Forelimb muscle (tissue), 1 donor: ENCODE measurements around the gene C9orf153. TPM values are rescaled to one million over a fixed set of nuclear protein-coding genes. Genes with fewer than 3 reads are reported as not detected.
"Not testable (repeated sequence)": the region's sequence is repeated elsewhere in the genome, so short reads cannot be mapped to it uniquely, and the experiment has no call there.

Experiments used
- DNase-seq: peaks from one replicate; pipeline ENCODE4 v3.0.0-alpha.2; 2013; ENCODE audit warnings: low read depth
- polyA plus RNA-seq: library from polyadenylated mRNA; unstranded; fragments of 120-200 nt; gene quantifications from one replicate; pipeline ENCODE4 v1.2.1, GENCODE V29; 2013; ENCODE audit not compliant: insufficient read length

The C9orf153 gene
- polyA plus RNA-seq, 1 donor, result 0.22 TPM

DNA sequence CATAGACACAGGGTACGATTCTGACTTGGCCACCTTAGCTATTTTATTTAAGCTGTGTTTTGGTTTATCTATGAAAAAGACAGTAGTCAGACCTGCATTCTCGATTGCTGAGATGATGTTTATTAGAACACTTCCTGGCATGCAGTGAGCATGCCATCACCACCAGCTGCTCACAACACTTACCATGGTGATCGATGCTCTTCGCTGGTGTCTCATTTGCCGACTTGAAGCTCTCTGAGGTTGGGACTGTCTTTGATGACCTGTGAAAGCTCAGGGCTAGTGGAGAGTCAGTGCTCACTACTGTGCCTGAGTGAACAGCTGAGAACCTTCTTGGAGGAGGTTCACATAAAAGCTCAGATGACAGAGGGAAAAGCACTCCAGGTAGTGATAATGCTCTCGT lies 4.4 kb upstream of the C9orf153 start:
- no peak for DNase-seq

DNA sequence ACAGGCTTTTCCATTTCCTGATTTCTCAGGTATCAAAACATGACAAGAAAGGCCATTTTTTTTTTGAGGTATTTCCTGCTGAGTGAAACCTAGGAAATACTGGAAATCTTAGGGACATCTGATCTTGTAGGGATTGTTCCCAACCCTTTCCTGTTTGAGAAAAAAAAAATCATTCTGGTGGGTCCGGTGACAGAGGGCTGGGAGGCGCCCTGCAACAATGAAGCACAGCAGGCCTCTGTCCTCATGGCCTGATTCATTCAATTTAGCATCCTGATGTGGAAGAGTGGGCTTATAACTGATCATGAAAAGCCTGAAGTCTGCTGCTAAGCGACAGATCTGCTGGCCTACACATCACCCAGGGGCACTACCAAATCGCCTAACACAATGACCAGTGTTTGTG lies 3.0 kb upstream of the C9orf153 start:
- DNase-seq, result no peak

DNA sequence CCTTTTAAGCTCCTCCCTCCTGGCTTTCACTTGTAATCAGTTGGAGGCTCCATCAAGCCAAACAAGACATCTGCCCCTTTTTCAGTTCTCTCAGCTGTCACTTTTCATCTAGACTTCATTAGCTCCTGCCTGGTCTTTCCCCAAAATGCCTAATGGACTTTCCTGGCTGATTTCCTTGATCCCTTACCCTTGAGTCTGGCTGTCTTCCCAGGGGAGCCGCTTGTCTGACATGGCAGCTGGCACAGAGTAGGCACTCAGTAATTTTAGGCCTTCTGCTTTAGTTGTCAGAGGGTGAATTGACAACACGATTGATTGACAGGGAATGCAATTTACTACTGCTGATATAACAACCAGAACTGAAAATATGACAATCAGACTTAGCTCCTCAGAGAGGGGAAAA lies 2.1 kb downstream of the C9orf153 start:
- DNase-seq, result no peak

DNA sequence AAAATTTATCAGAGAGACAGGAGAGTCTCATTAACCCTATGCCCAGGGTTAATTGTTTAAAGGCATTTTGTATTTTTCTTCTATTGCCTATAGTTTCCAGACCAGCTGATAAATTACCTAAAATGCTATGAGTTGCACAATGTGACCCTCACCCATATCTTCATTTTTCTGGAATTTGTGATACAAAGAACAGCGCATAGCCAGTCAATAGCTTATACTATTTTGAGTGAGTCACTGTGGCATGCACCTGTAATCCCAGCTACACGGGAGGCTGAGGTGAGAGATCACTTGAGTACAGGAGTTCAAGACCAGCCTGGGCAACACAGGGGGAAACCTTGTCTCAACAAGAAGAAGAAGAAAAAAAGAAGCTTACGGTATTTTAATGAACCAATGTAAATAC lies 2.8 kb downstream of the C9orf153 start:
- no peak for DNase-seq

DNA sequence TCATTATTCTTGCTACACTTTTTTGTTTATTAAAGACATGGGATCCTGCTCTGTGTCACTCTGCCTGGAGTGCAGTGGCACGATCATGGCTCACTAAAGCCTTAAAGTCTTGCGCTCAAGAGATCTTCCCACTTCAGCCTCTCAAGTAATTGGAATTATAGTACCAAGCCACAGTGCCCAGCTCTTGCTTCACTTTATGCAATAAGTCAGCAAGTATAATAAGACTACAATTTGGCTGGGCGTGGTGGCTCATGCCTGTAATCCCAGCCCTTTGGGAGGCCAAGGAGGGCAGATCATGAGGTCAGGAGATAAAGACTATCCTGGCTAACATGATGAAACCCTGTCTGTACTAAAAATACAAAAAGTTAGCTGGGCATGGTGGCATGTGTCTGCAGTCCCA lies 5.9 kb downstream of the C9orf153 start:
- no peak for DNase-seq

DNA sequence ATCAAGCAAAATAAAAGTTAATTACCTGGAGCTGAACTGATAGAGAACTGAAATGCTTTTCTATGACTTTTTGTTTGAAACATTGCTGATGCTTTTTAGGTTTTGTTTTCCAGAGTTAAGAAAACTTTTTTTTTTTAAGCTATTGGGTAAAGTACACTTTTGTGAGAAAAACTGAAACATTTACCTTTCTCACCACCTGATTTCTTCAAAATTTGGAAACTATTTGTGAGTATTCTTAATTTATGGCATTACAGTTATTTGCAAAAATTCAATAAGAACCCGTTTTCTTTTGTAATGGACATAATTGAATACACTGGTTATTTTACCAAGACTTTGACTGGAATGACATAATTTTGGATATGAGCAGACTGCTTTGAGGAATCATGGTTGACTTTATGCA lies 6.6 kb downstream of the C9orf153 start:
- no peak for DNase-seq

DNA sequence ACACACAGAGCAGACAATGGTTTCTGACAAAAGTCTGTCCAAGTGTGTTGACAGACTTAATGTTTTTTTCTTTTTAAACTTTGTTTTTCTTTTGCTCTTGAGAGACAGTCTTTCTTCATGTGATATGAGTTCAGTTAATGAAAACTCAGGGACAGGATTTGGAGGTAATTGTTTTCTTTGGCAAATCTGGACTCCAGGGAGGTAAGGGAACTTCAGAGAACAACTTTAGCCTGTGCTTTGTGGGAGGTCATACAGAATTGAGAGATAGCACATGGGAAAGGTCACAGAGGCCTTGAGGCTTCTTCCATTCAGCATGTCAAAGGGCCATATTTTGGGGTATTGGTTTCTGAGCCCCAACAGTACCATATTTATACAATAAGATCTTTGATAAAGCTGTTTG lies 9.3 kb downstream of the C9orf153 start:
- DNase-seq, result no peak

DNA sequence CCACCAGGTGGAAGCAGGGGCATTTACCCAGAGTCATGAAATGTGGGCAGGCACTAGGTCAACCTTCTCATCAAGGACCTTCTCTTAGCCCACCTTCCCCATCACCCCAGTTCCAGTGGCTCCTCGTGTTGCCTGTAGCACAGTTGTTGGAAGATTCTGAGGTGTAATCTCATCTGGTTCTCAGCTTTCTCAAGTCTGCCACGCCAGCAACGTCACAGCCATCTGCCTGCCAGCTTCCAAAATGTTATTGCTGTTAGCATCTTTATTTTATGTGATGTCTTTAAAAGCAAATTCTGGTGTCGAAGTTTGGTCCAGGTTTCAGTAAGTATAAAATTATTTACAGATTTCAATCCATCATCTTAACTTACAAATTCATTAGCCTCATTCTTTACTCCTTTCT lies 10.7 kb downstream of the C9orf153 start:
- no peak for DNase-seq

DNA sequence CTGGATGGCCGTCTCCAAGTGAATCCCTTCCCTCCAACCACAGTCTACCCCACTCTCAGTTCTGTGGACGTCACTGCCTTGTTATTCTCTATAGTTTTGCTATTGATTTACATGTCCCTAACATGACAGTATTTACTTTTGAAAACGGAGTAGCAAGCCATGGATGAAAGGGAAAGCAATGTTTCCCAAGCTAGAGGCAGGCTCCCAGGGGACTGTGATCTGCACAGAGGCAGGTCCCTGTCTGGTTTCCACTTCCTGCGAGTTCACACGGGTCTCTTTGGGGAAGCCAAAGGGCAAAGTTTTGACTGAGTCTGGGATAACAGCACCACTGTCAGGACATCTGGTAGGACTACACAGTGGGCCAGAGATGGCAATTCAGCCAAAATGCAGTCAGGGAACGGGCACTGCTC lies 12.7 kb downstream of the C9orf153 start:
- no peak for DNase-seq

DNA sequence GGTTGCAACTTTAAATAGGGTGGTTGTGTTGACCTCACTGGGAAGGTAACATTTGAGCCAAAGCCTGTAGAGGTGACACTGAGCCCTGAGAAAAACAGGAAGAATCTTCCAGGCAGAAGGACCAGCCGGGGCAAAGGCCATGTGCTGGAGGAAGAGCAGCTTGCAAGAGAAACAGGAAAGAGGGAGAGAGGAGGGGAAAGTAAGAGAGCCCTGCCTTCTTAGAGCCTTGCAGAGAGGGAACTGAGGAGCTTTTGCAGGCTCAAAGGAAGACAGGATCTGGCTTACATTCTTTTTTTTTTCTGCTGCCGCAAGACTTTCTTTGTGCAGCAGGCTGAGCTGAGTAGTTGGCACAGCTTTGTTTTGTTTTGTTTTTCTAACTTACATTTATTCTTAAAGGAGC lies 17.4 kb downstream of the C9orf153 start:
- no peak for DNase-seq

DNA sequence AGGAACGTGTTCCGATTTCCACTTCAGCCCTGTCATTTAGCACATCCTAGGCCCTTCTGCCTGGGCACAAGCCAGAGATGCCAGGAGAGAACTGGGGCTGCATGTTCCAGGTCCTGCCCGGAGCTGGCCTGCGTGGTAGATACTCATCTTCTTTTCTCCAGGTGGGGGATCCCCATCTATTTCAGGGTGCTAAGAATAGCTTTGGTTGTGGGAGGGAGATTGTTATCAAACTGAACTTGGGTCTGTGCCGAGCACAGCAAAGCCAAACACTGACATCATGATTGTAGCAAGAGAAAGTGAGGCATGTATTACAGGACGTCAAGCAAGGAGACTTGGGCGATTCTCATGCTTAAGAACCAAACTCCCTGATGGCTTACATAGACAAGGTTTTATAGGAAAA lies 18.2 kb downstream of the C9orf153 start:
- no peak for DNase-seq

DNA sequence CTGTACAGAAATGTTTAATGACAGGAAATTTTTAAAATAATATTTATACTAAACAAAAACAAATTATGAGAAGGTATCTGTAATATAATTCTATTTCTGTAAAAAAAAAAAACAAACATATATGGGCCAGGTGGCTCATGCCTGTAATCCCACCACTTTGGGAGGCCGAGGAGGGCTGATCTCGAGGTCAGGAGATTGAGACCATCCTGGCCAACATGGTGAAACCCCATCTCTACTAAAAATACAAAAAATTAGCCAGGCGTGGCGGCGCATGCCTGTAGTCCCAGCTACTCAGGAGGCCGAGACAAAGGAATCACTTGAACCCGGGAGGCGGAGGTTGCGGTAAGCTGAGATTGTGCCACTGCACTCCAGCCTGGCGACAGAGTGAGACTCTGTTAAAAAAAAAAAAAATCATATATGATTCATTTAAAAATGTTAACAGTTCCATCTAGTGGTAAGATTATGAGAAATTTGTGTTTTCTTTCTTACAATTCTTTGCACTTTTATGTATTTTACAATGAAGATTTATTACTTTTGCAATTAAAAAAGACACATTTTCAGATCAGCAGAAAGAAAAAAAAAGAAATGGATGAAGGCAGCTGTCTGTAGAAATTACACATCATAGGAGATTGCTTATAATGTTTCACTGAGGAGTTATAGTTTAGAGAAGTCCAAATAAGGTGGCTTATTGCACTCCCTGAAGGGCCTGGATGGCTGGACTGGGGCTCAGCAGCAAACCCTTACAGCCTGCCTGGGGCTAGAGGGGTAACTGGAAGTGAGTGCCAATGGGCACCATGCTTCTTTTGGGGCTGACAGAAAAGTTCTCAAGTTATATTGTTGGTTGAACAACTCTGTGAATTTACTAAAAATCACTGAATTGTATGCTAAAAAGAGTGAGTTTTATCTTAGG lies 20.3 kb downstream of the C9orf153 start:
- no peak for DNase-seq

DNA sequence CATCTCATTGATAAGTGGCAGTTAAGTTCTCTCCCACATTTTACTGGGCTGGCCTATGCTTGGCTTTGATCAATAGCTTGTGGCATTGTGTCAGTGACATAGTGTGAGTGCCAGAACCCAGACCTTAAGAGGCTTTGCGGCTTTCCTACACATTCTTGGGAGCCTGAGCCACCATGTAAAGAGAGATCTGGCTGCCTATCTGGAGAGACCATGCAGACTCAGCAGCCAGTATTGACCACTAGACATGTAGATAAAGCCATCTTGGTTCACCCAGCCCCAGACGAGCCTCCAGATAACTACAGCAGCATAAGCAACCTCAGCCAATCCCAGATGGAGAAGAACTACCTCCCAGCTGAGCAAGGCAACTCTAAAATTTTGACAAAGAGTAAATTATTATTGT lies 28.6 kb downstream of the C9orf153 start:
- DNase-seq, result no peak

DNA sequence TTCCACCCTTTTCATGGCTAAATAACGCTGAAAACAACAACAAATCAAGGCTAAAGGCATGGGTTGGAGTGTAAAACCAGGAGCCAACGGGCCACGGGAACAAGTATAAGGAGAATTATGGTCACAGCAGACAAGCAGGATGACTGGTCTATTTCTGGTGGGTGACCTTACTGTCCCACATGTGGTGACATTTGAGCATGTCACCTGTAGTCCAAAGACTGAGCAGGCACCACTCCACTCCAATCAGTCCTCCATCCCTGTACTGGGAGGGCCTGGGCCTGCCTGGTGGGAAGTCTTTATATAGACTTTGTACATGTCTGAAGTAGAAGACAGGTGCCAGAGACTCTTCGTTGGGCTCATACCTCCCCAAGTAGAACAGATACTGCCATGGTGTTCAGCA lies 36.8 kb downstream of the C9orf153 start:
- DNase-seq, result no peak

DNA sequence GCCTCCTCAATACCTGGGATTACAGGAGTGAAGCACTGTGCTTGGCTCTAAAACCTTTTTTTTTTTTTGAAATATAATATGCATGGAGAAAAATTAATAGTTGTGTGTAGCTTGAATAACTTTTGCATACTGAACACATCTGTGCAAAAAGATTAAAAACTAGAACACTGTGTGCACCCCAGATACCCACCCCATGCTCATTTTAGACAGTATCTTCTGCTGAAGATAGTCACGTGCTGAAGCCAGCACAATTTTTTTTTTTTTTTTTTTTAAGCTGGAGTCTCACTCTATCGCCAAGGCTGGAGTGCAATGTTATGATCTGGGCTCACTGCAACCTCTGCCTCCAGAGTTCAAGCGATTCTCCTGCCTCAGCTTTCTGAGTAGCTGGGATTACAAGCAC lies 39.9 kb downstream of the C9orf153 start:
- DNase-seq, result no peak

DNA sequence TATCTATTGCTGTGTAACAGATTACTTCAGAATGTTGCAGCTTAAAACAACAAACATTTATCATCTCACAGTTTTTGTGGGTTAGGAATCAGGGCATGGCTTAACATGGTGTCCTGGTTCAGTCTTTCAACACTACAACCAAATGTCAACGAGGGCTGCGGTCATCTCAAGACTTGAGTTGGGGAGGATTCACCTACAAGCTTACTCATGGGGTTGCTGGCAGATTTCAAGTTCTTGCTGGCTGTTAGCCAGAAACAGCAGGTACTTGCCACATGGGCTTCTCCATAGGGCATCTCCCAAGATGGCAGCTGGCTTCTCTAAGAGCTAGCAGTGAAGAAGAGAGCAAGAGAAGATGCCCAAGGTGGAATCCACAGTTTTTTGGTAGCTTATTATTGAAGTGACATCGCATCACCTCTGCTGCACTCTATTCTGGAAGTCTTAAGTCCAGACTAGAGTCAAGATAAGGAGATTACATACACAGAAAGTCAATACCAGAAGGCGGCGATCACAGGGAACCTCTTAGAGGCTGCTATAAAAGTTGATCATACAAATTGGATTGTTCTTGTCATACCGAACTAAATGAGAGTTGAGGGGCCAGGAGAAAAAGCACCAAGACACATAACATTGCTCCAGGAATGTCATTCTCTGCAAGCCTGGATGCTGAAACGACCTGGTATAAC lies 42.2 kb downstream of the C9orf153 start:
- no peak for DNase-seq

DNA sequence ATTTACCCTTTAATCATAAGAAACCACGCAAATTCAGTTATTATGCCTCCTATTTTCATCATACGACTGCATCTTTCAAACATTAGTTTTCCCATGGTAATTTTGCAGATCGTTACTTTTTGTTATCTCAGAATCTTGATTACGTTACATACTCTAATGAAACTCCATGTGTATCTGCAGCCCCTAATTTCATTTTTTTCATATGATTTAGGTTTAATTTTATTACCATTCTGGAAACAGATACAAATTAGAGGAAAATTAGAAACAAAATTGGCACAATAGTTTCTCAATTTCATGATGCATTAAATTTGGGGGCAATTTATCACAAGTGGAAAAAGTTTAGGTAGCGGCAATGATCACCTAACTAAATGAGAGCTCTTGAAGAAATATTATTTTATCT lies 52.3 kb downstream of the C9orf153 start:
- DNase-seq, result no peak

DNA sequence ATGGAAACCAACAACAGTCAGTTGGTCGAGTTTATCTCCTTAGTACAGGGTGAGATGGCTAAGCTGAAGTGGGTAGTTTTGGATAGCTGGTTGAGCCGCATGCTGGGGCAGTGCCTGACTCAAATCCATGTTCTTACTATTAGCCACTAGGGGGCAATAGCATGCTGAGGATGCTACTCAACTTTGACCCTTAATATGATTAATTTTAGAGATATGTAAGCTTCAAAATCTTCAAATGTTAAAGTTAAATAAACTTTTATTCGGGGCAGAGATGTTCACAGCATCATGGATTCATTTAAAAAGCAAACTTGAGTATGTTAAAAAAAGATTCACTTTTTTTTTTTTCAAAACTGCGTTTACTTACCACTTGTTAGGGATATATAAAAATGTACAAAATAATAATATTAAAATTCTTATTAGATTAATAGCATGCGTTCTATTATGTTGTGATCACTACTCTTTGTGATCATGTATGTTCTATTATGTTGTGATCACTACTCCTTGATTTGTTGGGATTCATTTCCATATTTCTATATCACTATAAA lies 57.0 kb downstream of the C9orf153 start:
- DNase-seq, result peak; percentile 13

DNA sequence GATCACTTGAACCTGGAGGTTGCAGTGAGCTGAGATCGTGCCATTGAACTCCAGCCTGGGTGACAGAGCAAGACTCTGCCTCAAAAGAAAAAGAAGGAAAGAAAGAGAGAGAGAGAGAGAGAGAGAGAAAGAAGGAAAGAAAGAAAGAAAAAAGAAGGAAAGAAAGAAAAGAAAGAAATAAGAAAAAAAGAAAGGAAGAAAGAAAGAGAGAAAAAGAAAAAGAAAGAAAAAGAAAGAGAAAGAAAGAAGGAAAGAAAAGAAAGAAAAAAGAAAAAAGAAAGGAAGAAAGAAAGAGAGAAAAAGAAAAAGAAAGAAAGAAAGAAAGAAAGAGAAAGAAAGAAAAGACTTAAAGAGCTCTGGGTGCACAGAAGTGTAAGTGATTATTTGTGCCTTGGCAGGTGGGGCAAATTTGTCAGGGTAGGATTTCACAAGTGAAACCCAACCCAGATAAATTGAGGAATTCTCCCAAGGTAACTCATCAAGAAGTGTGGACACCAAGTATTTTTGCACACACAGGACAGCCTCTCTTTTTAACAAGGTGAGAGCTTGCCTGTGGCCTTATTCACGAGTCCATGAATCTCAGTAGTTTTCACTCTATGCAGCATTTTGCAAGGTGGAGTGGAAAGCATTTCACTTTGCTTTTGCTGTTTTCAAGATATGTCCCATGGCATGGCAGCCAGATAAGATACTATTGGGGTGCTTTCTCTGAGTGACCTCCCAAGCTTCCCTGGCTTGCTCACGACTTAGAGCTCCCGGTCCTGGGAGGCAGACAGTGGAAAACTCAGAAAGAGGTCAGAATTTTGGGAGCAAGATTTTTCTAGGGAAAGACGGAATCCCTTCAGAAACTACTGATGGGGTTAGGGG lies 57.8 kb downstream of the C9orf153 start:
- DNase-seq, result no peak

DNA sequence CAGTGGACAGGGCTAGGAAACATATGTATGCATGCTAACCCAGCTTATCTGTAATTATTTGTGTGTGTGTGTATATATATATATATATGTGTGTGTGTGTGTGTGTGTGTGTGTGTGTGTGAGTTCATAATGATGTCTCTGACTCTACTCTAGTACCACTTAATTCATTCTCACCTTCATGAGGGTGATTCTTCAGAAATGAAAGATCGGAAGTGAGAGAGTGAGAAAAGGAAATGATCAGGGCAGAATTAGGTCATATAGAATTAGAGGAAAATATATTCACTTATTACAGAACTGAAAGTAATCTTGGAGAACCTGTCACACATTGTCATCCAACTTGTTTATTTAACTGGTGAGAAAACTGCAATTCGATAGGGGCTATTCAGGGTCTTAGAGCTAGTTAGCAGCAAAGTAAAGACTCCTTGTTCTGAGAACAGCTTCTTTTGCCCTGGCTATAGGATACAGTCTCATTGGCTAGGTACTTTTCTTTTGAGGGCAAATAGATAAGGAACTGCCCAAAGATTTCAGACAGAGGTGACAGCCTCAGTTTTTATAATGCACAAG lies 58.8 kb downstream of the C9orf153 start:
- DNase-seq, result no peak

DNA sequence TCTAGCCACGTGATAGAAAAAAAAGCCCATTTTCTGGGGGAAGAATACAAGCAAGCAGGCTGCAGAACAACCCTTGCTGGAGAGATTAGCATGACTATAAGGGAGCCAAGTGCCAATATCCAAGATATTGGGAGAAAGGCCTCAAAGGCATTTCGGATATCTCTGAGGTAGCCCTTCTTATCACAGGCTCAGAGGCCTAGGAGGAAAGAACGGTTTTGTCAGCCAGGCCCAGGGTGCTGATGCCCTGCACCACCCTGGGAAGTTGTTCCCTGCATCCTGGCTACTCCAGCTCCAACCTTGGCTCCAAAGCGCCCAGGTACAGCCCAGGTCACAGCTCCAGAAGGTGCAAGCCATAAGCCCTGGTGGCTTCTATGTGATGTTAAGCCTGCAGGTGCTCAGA lies 66.4 kb downstream of the C9orf153 start:
- no peak for DNase-seq

DNA sequence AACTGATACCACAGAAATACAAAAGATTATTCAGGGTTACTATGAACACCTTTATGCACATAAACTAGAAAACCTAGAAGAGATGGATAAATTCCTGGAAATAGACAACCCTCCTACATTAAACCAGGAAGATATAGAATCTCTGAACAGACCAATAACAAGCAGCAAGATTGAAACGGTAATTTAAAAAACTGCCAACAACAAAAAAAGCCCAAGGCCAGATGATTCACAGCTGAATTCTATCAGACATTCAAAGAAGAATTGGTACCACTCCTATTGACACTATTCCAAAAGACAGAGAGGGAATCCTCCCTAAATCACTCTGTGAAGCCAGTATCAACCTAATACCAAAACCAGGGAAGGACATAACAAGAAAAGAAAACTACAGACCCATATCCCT lies 68.8 kb downstream of the C9orf153 start:
- DNase-seq, result not testable (repeated sequence)
